ENCODE results near the gene IKBKG.
"Not testable (repeated sequence)": the region's sequence is repeated elsewhere in the genome, so short reads cannot be mapped to it uniquely, and the experiment has no call there.

IKBKG gene

GRCh38 chrX:154560326-154560725 lies 12.9 kb downstream of the IKBKG start:
- not testable (repeated sequence) for DNase-seq

DNA sequence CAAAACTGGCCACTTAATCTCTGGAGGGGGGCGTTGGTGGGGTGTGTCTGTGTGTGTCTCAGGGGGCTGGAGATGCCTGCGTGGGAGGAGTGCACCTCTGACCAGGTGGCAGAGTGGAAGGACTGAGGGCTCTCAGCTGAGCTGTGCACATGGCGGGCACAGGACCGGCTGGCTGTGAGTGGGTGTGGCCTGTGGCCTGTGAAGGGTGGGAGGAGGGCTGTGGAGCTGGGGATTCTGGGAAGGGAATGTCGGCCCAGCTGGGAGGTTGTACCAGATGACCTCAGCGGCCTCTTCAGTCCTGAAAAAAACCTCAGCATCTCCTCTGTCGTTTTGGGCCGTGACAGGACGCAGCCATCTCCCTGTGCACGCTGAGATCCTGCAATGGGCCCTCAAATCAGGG lies 14.9 kb downstream of the IKBKG start:
- DNase-seq, result not testable (repeated sequence)

DNA sequence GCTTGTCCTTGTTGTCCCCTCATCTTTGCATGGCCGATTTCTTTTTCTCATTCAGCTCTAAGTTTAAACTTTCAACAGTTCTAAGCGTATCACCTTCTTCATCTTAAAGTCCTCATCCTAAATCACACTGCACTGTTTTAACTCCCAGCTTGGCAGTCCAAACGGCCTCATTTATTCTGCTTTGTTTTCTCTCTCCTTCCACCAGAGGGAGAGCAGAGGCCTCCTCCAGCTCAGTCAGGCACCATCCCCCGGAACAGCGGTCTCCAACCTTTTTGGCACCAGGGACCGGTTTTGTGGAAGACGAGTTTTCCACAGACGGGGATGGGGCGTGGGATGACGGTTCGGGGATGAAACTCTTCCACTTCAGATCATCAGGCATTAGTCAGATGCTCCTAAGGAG lies 22.9 kb downstream of the IKBKG start:
- not testable (repeated sequence) for DNase-seq

DNA sequence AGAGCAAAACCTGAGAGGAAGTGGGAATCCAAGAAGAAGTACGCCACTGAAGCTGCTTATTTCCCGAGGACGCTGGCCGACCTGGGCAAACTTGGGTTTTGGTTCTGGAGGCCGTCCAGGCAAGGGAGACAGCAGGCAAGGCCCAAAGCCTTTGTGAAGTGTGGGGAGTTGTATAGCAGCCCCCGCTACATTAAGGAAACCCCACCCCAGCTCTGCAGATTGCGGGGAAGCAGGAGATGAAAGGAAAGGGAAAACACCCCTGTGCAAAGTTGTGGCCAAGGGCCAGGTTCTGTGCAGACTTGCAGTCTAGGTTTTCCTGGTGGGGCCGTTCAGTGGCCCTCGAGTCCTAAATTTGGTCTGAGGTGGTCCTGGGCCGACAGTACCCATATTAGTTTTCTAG lies 25.6 kb downstream of the IKBKG start:
- DNase-seq, result not testable (repeated sequence)

- DNase-seq, result not testable (repeated sequence)
These were observed 27.7 kb downstream of the IKBKG start for GRCh38 chrX:154575076-154575475.

GRCh38 chrX:154582994-154583393 lies 35.6 kb downstream of the IKBKG start:
- DNase-seq, result not testable (repeated sequence)

DNA sequence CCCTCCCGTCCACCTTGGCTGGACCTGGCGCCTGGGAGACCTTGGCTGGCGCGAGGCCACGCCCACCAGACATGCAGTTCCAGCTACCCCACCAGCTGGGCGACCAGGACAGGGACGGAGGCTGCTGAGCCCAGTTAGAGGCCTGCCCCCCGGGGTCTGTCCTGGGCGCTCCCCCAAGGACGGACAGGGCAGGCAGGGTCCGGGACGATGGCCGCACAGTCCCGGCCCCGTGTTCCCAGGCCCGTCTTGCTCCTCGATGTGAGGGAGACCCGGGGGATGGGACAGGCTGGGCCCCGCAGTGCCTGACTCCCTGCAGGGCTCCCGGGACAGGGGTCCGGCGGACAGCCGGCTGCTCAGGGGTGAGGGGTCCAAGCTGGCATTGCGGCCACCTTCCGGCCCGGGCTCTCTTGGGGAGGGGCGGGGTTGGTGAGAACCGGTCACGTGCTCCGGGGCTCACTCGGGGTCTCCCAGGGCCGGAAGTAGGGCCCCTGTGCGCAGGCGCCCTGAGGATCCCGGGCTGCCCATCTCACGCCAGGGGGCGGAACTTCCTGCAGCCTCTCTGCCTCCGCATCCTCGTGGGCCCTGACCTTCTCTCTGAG lies 37.3 kb downstream of the IKBKG start, which contains the start of gene CTAG1A:
TSS of gene CTAG1A (plus strand) at position 549 of the 599 bp plus-strand sequence. CDS start 74 bp downstream, outside the sequence.
- DNase-seq, result not testable (repeated sequence)

- DNase-seq, result not testable (repeated sequence)
These were observed 43.0 kb downstream of the IKBKG start for GRCh38 chrX:154590415-154590814.

DNA sequence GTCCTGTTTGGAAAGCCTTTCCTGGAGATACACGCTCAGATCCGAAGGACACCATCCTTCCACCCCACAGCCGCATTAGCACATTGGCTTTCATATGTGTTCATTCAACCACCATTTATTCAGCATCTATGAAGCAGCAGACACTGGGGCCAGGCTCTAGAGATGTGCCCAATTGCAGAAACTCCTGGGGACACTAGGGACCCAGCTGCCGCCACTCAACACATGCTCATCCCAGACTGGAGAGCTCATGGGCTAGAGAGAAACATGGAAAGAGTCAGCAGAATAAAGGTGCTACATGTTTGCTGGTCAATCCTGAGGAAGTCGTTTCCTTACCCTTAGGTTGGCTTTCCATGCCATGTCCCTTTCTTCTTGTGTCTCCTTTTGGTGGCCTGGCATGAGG lies 45.1 kb downstream of the IKBKG start:
- no peak for DNase-seq

DNA sequence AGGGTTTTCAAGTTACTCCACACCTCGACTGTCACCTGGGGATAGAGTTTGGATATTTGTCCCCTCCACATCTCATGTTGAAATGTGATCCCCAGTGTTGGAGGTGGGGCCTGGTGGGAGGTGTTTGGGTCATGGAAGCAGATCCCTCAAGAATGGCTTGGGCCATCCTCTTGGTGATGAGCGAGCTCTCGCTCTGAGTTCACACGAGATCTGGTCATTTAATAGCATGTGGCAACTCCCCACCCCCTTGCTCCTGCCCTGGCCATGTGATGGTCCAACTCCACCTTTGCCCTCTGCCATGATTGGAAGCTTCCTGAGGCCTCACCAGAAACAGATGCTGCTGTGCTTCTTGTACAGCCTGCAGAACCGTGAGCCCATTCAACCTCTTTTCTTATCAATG lies 45.8 kb downstream of the IKBKG start:
- DNase-seq, result no peak

DNA sequence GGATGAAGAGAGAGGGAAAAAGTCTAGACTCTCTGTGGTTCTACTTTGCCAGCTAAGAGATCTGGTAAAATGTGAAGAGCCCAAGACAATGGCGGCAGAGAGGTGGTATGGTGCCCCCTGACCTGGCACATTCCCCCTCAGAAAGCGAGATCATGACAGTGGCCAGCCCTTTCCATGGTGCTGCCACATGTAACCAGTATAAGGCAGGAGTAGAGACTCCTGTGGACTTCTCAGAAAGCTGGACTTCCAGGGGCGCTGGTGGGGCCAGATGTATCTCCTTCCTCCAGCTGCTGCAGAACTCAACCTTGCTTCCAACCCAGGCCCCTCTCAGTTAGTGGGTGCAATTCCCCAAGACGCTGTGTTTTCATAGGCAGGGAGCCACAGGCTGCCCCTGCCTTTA lies 47.1 kb downstream of the IKBKG start:
- no peak for DNase-seq

GRCh38 chrX:154595559-154596249 lies 48.3 kb downstream of the IKBKG start:
- DNase-seq, result no peak

DNA sequence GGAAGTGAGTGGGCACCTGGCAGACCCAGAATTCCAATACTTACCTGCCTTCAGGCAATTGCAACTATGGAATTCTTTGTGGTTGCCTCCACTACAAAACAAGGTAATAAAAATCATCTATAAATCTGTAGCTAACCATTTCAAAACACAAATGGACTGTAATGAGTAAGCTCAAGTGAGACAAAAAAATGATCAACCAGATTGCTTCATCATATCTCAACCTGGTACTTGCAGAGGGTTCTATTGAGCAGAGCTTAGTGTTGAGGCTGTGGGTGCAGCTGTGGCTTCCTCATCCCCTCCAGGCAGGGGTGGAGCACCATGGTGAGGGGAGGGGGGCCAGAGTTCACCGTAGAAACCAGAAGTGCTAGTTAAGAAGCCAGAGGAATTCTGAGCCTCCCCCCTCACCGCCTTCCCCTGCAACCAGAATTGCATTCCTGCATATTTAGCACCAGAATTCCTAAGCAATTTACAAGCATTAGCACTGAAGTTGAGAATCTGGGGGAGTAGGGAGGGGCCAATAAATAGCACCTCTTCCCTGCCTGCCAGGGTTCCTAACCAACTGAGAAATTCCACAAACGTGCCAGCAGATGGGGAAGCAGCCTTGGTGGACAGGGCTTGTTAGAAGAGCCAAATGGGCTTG lies 49.0 kb downstream of the IKBKG start:
- DNase-seq, result no peak

DNA sequence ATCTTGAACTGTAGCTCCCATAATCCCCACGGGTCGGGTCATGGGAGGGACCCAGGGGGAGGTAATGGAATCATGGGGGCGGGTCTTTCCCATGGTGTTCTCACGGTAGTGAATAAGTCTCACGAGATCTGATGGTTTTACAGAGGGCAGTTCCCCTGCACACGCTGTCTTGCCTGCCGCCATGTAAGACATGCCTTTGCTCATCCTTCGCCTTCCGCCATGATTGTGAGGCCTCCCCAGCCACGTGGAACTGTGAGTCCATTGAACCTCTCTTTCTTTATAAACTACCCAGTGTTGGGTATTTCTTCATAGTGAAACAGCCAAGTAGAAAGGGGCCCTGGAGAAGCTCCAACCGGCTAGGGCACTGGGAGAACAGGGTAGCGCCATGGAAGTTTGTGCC lies 49.8 kb downstream of the IKBKG start:
- DNase-seq, result no peak

- no peak for DNase-seq
These were observed 51.2 kb downstream of the IKBKG start for GRCh38 chrX:154598656-154599055.

GRCh38 chrX:154599531-154599930 lies 52.1 kb downstream of the IKBKG start:
- no peak for DNase-seq

DNA sequence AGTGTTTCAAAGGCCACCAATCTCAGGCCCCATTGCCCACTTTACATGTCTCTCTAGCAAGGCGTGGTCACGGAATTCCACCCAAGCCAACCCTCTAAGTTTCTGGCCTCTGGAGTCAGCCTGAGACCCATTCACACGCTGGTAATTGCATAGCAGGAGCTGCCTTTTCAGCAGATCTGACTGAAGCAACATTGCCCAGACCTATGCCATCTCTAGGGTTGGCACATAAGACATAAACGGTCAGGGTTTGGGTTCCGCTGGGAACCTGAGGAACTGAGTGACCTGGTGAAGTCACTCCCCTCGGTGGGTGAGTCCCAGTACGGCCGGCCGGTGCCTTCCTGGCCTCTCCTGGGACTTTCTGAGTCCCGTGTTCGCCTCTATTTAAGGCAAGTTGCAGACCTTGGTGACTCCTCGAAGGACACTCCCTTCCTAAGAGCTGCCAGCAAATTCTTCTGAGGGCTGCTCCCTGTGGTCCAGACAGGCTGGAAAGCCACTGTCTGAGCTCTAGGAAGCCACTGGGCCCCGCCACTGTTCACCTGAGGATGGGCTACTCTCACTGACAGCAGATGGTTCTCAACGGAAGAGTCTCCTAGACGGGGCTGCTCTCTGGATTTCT lies 53.4 kb downstream of the IKBKG start:
- DNase-seq, result no peak

DNA sequence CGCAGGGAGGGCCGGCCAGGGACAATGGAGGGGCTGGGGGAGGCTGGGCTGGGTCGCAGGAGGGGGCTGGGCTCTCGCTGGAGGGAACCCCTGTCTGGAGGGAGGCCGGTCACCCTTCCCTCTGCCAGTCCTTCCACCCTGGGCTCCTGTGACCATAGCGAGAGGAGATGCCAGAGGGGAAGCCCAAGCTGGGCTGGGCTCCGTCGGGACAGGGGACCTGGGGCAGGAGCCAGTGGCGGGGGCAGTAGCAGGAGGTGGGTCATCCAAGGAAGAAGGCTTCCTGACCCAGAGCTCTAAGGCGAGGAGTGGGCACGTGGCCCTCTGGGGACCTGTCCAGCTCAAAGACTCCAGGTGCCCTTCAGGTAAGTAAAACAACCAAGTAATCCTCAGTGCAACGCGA lies 54.8 kb downstream of the IKBKG start:
- DNase-seq, result no peak

- no peak for DNase-seq
These were observed 55.5 kb downstream of the IKBKG start for GRCh38 chrX:154602766-154603437.

DNA sequence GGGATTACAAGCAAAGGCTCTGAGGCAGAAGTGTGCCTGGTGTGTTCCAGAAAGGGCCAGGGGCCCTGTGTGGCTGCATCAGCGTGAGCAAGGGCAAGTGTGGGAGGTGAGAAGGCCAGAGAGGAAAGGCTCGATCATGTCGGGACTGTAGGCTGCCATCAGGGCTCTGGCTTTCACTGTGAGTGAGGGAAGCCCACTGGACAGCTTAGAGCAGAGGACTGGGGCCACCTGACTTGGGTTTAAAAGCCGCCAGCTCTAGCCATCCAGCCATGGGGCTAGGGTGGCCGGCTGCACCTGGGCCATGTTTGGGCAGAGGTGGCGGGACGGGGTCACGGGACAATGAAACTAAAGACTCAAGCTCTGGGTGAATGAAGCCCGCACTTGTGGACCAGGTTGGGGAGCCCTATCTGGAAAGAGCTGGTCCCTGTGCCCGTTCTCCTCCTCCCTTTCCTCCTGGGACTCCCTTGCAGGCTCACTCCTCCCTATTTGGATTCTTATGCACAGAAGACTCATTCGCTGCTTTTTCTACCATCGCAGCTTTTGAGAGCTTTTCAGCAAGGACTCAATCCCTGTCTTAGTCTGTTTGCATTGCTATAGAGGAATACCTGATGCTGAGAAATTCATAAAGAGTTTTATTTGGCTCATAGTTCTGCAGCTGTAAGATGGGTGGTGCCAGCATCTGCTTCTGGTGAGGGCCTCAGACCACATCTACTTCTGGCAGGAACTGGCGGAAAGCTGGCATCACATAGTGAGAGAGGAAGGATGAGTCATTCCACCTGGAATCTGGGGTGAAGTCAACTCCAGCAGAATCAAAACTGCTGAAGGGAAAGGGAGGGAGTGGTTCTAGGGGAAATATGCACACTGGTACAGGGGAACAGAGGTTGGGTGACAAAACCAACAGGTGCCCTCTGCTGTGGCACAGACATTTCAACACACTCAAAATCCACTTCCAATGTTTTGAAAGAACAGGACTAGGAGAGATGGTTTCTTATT lies 56.3 kb downstream of the IKBKG start:
- DNase-seq, result no peak

DNA sequence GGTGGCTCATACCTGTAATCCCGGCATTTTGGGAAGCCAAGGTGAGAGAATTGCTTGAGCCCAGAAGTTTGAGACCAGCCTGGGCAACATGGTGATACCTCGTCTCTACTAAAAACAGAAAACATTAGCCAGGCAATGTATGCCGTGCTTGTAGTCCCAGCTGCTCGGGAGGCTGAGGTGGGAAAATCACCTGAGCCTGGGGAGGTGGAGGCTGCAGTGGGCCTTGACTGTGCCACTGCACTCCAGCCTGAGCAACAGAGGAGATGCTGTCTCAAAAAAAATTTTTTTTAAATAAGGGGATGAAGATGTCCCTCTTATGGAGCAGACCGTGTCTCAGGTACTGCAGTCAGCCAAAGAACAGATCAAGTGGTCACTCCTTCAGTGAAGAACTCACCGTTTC lies 58.1 kb downstream of the IKBKG start:
- DNase-seq, result no peak

DNA sequence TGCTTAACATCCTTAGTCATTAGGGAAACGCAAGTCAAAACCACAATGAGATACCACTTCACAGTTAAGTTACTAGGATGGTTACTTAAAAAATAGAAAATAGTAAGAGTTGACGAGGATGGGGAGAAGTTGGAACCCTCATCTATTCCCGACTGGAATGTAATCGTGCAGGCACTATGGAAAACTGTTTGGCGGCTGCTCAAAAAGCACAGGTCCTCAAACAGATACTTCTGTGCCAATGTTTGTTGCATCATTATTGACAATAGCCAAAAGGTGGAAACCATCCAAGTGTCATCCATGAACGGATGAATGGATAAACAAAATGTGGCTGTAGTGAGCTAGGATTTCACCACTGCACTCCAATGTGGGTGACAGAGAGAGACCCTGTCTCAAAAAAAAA lies 60.0 kb downstream of the IKBKG start:
- DNase-seq, result no peak

All from activated CD4-positive, CD25-positive, alpha-beta regulatory T cell treated with anti-CD3 and anti-CD28 coated beads, Interleukin-2, amount 50 U/mL, for 72 hours (primary cell).